Measurements from ENCODE around the gene ACP4. TPM values are rescaled to one million over a fixed set of nuclear protein-coding genes. Genes with fewer than 3 reads are reported as not detected.
"Not testable (repeated sequence)": the region's sequence is repeated elsewhere in the genome, so short reads cannot be mapped to it uniquely, and the experiment has no call there.

ACP4 gene
- total RNA-seq, 2 donors from 2014 or later, result not detected

- H3K27me3 ChIP-seq (ENCODE audit: control insufficient read depth, insufficient read depth, low read length, poor library complexity, severe bottlenecking), result no peaks in the 10 kb centered on the region
- no peak for TF ChIP-seq CTCF (conservative IDR thresholded peaks at IDR 0.05)
- Mint-ChIP-seq H3K36me3 (ENCODE audit: low read depth) (no peaks in the 10 kb centered on the region), H3K4me1 (no peaks in the 10 kb centered on the region), H3K27ac (no peak overlapping the region), H3K4me3 (no peak overlapping the region), H3K9me3 (peaks cover 4% of the 10 kb centered on the region), H3K27me3 (ENCODE audit: insufficient read depth) (peaks cover 33% of the 10 kb centered on the region)
- no peaks in the 10 kb centered on the region for H3K36me3 ChIP-seq (ENCODE audit: control insufficient read depth, insufficient read depth, low read length)
- H3K4me1 ChIP-seq (ENCODE audit: control insufficient read depth, insufficient read depth, low read length), result no peaks in the 10 kb centered on the region
- peaks cover 10% of the 10 kb centered on the region for H3K9me3 ChIP-seq (ENCODE audit: control insufficient read depth, low read length)
- no peak overlapping the region for H3K4me3 ChIP-seq (ENCODE audit: low read length)
- no peak overlapping the region for H3K9ac ChIP-seq (ENCODE audit: extremely low read depth, low read length, poor library complexity, severe bottlenecking)
- 83 to 86% methylated on average over 4 to 5 of the region's 5 CpGs for WGBS, 2 experiments (ENCODE audit: insufficient coverage in 1 of 2, insufficient read length in 1 of 2)
- no peak overlapping the region for H3K27ac ChIP-seq (ENCODE audit: low read depth, low read length)
- DNase-seq, result no peak
Observed at GRCh38 chr19:50768277-50768676, 21.9 kb upstream of the ACP4 start.

GRCh38 chr19:50770164-50770563, 20.1 kb upstream of the ACP4 start, which contains the start of gene GPR32:
TSS of gene GPR32 (plus strand) at chr19:50770464. CDS start at chr19:50770601, 137 bp downstream.
- H3K27me3 ChIP-seq (ENCODE audit: control insufficient read depth, insufficient read depth, low read length, poor library complexity, severe bottlenecking); H3K36me3 Mint-ChIP-seq (ENCODE audit: low read depth); H3K36me3 ChIP-seq (ENCODE audit: control insufficient read depth, insufficient read depth, low read length); H3K4me3 Mint-ChIP-seq; H3K27ac Mint-ChIP-seq; H3K9me3 Mint-ChIP-seq; H3K9ac ChIP-seq (ENCODE audit: extremely low read depth, low read length, poor library complexity, severe bottlenecking); H3K4me3 ChIP-seq (ENCODE audit: low read length); DNase-seq; H3K4me1 Mint-ChIP-seq; H3K27ac ChIP-seq (ENCODE audit: low read depth, low read length); H3K4me1 ChIP-seq (ENCODE audit: control insufficient read depth, insufficient read depth, low read length): not testable (repeated sequence)
- 92% methylated on average over 1 of the region's 2 CpGs; no CpG with 5 or more reads in 1 of the 2 experiments for WGBS, 2 experiments (ENCODE audit: insufficient coverage in 1 of 2, insufficient read length in 1 of 2)
- peaks cover 41% of the 10 kb centered on the region for H3K27me3 Mint-ChIP-seq (ENCODE audit: insufficient read depth)
- peaks cover 10% of the 10 kb centered on the region for H3K9me3 ChIP-seq (ENCODE audit: control insufficient read depth, low read length)

DNA sequence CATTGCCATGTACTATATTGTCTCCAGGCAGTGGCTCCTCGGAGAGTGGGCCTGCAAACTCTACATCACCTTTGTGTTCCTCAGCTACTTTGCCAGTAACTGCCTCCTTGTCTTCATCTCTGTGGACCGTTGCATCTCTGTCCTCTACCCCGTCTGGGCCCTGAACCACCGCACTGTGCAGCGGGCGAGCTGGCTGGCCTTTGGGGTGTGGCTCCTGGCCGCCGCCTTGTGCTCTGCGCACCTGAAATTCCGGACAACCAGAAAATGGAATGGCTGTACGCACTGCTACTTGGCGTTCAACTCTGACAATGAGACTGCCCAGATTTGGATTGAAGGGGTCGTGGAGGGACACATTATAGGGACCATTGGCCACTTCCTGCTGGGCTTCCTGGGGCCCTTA, 19.3 kb upstream of the ACP4 start:
- H3K9me3 Mint-ChIP-seq, result peaks cover 4% of the 10 kb centered on the region
- no peaks in the 10 kb centered on the region for H3K27me3 ChIP-seq (ENCODE audit: control insufficient read depth, insufficient read depth, low read length, poor library complexity, severe bottlenecking)
- H3K4me1 Mint-ChIP-seq, result no peaks in the 10 kb centered on the region
- peaks cover 47% of the 10 kb centered on the region for H3K27me3 Mint-ChIP-seq (ENCODE audit: insufficient read depth)
- peaks cover 10% of the 10 kb centered on the region for H3K9me3 ChIP-seq (ENCODE audit: control insufficient read depth, low read length)
- TF ChIP-seq CTCF (conservative IDR thresholded peaks at IDR 0.05), result no peak
- H3K9ac ChIP-seq (ENCODE audit: extremely low read depth, low read length, poor library complexity, severe bottlenecking), result no peak overlapping the region
- H3K27ac ChIP-seq (ENCODE audit: low read depth, low read length), result no peak overlapping the region
- DNase-seq, result no peak
- H3K4me3 ChIP-seq (ENCODE audit: low read length), result no peak overlapping the region
- H3K4me1 ChIP-seq (ENCODE audit: control insufficient read depth, insufficient read depth, low read length), result no peaks in the 10 kb centered on the region
- no peaks in the 10 kb centered on the region for H3K36me3 ChIP-seq (ENCODE audit: control insufficient read depth, insufficient read depth, low read length)
- no peak overlapping the region for H3K27ac Mint-ChIP-seq
- H3K36me3 Mint-ChIP-seq (ENCODE audit: low read depth), result no peaks in the 10 kb centered on the region
- H3K4me3 Mint-ChIP-seq, result no peak overlapping the region
- WGBS, 2 experiments (ENCODE audit: insufficient coverage in 1 of 2, insufficient read length in 1 of 2), result 88 to 89% methylated on average over 6 to 13 of the region's 13 CpGs

DNA sequence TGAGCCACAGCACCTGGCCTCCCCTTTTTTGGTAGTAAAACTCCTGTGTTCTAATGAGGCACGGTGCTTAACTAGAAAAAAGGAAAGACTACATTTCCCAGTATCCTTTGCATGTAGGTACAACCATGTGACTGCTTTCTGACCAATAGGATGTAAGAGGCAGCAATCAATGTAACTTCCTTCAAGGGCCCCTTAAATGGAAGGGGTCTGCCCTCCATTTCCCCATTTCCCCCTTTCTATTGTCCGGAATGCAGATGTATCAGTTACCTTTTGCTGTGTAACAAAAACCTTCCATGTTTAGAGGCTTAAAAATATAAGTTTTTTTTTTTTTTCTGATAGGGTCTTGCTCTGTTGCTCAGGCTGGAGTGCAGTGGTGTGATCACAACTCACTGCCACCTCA, 17.7 kb upstream of the ACP4 start:
- Histone ChIP-seq H3K27ac (ENCODE audit: low read depth, low read length) (no peak overlapping the region), H3K9ac (ENCODE audit: extremely low read depth, low read length, poor library complexity, severe bottlenecking) (no peak overlapping the region), H3K27me3 (ENCODE audit: control insufficient read depth, insufficient read depth, low read length, poor library complexity, severe bottlenecking) (peaks cover 6% of the 10 kb centered on the region), H3K9me3 (ENCODE audit: control insufficient read depth, low read length) (peaks cover 10% of the 10 kb centered on the region), H3K4me1 (ENCODE audit: control insufficient read depth, insufficient read depth, low read length) (no peaks in the 10 kb centered on the region), H3K36me3 (ENCODE audit: control insufficient read depth, insufficient read depth, low read length) (no peaks in the 10 kb centered on the region), H3K4me3 (ENCODE audit: low read length) (no peak overlapping the region)
- TF ChIP-seq CTCF (conservative IDR thresholded peaks at IDR 0.05), result no peak
- 73% methylated on average over 2 of the region's 2 CpGs; no CpG with 5 or more reads in 1 of the 2 experiments for WGBS, 2 experiments (ENCODE audit: insufficient coverage in 1 of 2, insufficient read length in 1 of 2)
- Mint-ChIP-seq H3K27ac (no peak overlapping the region), H3K27me3 (ENCODE audit: insufficient read depth) (peaks cover 55% of the 10 kb centered on the region), H3K4me1 (no peaks in the 10 kb centered on the region), H3K4me3 (no peak overlapping the region), H3K9me3 (peaks cover 4% of the 10 kb centered on the region), H3K36me3 (ENCODE audit: low read depth) (no peaks in the 10 kb centered on the region)
- no peak for DNase-seq

GRCh38 chr19:50772912-50773311, 17.3 kb upstream of the ACP4 start:
- 72 to 91% methylated on average over 3 of the region's 3 CpGs for WGBS, 2 experiments (ENCODE audit: insufficient coverage in 1 of 2, insufficient read length in 1 of 2)
- H3K9me3 Mint-ChIP-seq; H3K36me3 Mint-ChIP-seq (ENCODE audit: low read depth); H3K27ac ChIP-seq (ENCODE audit: low read depth, low read length); H3K36me3 ChIP-seq (ENCODE audit: control insufficient read depth, insufficient read depth, low read length); H3K4me1 ChIP-seq (ENCODE audit: control insufficient read depth, insufficient read depth, low read length); H3K4me3 Mint-ChIP-seq; DNase-seq; H3K4me1 Mint-ChIP-seq; H3K27ac Mint-ChIP-seq; H3K4me3 ChIP-seq (ENCODE audit: low read length); H3K9ac ChIP-seq (ENCODE audit: extremely low read depth, low read length, poor library complexity, severe bottlenecking): not testable (repeated sequence)
- peaks cover 59% of the 10 kb centered on the region for H3K27me3 Mint-ChIP-seq (ENCODE audit: insufficient read depth)
- Histone ChIP-seq H3K9me3 (ENCODE audit: control insufficient read depth, low read length) (peaks cover 10% of the 10 kb centered on the region), H3K27me3 (ENCODE audit: control insufficient read depth, insufficient read depth, low read length, poor library complexity, severe bottlenecking) (peaks cover 10% of the 10 kb centered on the region)
